22Rv1 (cell line): ENCODE measurements around the gene ATP5F1D.

Experiments
- ZFX ChIP-seq: fragments of 450-650 bp; IDR thresholded peaks from 2 replicates; pipeline ENCODE4 v1.6.1; 2017; ENCODE audit warnings: antibody characterized with exemption, borderline replicate concordance
- TF ChIP-seq, protein P1 (sequence below): fragments of 450-650 bp; IDR thresholded peaks from 2 replicates; pipeline ENCODE4 v1.5.1; 2017; ENCODE audit warnings: mild to moderate bottlenecking

DNA sequence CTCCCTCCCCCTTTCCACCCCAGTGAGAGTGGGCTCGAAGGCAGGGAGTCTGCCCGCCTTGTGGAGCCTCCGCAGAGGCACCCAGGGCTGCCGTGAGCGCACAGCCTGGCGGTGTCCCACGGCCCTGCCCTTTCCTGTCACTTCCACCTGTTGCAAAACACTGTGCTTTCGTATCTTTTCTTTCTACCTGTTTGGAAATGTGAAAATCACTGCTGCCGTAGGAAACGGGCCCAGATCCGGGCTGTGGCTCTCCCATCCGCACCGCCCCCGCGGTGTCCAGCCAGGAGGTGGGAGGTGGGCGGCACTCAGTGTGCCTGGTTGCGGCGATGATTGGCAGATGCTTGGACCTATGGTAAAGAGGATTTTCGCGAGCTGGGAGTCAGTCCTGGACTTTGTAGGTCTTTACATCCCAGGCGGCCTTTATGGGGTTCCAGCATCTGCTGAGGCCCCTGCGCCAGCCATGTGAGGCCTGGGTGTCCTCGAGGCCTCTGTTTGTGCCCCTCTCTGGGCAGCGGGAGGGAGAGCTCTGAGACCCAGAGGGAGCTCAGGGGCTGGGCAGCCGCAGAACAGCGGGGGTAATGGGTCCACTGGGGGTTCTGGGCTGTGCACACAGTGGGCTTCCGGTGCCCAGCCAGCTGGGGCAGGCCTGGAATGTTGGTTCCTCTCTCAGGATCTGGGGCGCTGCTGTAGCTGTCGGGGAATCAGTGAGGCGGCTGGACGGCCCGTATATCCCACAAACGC is 29.9 kb upstream of the ATP5F1D start:
- TF ChIP-seq, protein P1, sequence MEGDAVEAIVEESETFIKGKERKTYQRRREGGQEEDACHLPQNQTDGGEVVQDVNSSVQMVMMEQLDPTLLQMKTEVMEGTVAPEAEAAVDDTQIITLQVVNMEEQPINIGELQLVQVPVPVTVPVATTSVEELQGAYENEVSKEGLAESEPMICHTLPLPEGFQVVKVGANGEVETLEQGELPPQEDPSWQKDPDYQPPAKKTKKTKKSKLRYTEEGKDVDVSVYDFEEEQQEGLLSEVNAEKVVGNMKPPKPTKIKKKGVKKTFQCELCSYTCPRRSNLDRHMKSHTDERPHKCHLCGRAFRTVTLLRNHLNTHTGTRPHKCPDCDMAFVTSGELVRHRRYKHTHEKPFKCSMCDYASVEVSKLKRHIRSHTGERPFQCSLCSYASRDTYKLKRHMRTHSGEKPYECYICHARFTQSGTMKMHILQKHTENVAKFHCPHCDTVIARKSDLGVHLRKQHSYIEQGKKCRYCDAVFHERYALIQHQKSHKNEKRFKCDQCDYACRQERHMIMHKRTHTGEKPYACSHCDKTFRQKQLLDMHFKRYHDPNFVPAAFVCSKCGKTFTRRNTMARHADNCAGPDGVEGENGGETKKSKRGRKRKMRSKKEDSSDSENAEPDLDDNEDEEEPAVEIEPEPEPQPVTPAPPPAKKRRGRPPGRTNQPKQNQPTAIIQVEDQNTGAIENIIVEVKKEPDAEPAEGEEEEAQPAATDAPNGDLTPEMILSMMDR: no peak
- TF ChIP-seq ZFX: no peak
